ENCODE results near the gene LRSAM1. TPM values are rescaled to one million over a fixed set of nuclear protein-coding genes. Genes with fewer than 3 reads are reported as not detected.

LRSAM1 gene
- total RNA-seq, 1 donor from 2014 or later = 15.9 TPM

- no peak for DNase-seq
These were observed 24.6 kb upstream of the LRSAM1 start for GRCh38 chr9:127426756-127427155.

- no peak for DNase-seq
These were observed 23.0 kb upstream of the LRSAM1 start for GRCh38 chr9:127428348-127428747.

DNA sequence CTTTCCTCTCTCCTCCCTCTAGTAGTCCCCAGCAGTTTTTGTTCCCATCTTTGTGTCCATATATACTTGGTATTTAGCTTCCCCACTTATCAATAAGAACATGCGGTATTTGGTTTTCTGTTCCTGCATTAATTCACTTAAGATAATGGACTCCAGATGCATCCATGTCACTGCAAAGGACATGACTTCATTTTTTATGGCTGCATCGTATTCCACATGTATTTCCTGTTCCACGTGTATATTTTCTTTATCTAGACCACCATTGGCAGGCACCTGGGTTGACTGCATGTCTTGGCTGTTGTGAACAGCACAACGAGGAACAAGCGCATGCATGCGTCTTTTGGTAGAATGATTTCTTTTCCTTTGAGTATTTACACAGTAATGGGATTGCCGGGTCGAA, 20.9 kb upstream of the LRSAM1 start:
- no peak for DNase-seq

GRCh38 chr9:127437497-127438264, 13.6 kb upstream of the LRSAM1 start:
- no peak for DNase-seq

DNA sequence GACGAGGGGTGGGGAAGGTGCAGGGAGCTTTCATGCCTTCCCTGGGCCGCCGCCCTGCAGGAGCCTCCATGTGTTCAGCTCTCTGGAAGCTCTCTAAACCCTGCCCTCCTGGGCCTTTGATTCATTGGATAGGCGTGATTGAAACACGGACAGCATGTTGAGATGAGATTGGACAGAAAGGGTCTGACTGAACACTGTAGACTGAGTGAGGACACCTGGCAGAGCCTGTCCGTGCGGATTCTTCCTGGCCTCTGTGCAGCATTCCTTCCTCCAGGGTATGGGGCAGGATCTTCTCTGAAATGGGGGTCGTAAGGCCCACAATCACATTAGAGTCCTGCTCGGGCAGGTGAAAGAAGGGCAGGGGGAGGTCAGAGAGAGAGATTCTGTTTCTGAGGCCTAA, 12.9 kb upstream of the LRSAM1 start:
- DNase-seq = no peak

DNA sequence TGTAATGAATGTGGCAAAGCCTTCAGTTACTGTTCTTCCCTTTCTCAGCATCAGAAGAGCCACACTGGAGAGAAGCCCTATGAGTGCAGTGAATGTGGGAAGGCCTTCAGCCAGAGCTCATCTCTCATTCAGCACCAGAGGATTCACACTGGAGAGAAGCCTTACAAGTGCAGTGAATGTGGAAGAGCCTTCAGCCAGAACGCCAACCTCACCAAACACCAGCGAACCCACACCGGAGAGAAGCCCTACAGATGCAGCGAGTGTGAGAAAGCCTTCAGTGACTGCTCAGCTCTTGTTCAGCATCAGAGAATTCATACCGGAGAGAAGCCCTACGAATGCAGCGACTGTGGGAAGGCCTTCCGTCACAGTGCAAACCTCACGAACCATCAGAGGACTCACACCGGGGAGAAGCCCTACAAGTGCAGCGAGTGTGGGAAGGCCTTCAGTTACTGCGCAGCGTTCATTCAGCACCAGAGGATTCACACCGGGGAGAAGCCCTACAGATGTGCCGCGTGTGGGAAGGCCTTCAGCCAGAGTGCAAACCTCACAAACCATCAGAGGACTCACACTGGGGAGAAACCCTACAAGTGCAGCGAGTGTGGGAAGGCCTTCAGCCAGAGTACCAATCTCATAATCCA, 6.9 kb upstream of the LRSAM1 start:
- DNase-seq = no peak

GRCh38 chr9:127444921-127445850, 6.1 kb upstream of the LRSAM1 start:
- DNase-seq = no peak

DNA sequence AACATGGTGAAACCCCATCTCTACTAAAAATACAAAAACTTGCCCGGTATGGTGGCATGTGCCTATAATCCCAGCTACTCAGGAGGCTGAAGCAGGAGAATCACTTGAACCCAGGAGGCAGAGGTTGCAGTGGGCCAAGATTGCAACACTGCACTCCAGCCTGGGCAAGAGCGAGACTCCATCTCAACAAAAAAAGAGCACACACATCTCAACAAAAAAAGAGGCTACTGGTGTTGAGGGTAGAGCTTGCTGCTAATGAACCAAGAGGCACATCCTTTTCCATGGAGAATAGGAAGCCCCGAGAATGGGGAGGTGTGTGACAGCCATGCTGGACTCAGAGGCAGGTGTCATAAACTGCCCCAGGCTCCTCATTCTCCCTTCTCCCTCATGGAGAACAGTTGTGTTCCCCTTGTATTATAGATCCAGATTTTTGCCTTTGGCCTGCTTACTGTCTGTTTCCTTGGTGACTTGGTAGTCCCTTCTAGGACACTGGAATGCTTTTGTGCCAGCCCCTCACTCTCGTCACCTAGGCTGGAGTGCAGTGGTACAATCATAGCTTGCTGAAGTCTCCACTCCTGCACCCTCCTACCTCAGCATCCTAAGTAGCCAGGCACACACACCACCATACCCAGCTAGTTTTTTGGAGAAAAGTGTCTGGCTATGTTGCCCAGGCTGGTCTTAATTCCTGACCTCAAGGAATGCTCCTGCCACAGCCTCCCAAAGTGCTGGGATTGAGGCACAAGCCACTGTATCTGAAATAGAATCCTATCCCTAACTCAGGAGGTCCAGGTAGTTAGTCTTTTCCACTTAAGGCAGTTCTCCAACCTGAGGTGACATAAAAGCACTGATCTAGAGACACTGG, 5.2 kb upstream of the LRSAM1 start:
- DNase-seq = no peak

GRCh38 chr9:127446713-127447415, 4.4 kb upstream of the LRSAM1 start:
- DNase-seq = no peak

DNA sequence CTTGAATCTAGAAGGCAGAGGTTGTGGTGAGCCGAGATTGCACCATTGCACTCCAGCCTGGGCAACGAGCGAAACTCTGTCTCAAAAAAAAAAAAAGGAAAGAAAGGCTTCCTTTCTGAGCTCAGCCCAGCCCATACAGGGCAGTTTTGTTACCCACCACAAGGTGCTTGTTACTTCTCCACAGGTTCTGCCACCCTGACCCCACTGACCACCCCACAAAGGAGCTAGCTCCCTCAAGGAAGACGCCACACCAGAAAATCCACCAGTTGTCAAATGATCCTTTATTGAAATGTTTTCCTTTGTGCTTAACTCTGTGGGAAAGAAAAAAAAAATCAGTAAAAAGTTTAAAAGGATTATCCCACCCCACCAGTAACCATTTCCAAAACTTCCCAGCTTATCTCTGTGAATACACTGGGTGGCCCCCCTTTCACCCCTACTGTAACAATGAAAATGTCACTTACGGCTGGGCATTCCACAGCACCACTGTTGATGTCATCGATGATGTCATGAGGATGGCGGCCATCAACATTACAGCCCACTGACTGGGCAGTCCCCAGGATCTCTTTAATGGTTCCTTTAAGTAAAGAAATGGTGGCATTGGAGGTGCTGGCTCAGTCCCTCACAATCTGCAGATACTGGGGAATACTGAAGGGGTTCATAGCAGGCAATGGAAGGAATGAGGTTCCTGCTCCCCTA, 3.7 kb upstream of the LRSAM1 start:
- no peak for DNase-seq

DNA sequence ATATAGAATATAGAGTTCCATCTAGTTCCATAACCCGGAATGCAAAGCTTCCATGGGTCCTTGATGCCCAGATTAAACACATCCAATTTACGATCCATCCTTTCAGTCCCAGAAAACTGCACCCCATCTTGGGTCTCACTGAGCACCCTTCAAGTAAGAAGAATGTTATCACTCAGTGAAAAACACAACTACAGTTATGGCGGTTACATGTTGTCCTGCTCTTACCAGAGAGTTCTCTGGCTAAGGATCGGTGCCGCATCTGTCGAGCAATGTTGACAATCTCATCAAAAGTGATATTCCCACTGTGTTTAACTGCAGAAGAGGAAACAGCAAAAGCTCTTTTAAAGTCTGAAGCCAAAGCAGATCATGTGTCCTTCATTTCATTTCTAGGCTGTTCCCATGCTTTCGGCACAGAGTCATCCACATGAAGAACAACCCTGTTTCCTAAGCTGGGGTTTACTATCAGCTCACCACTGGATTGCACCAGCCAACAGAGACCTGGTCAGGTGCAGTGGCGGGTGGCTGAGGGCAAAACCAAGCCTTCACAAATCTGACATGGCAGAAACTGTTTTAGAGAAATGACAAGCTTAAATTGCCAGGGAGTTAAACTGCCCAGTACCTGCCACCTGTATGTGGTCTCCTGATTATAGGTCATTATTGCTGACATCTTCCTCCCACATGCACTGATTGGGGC, 3.1 kb upstream of the LRSAM1 start:
- no peak for DNase-seq

GRCh38 chr9:127449332-127449966, 1.9 kb upstream of the LRSAM1 start:
- DNase-seq = no peak

- peak; percentile 64 for DNase-seq
These were observed 1.0 kb upstream of the LRSAM1 start for GRCh38 chr9:127450243-127450760.

DNA sequence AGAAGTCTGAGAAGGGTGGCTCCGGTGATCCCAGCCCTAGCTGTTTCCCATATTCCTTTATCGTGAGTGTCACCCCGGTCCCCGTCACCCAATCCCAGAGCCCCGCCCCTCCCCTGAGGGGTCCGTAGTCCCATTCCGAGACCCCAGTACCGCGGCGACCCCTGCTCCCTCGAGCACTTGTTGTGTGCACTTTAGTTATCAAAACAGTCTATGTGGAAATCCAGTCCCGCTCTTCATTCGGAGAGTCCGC, 223 bp downstream of the LRSAM1 start:
- no peak for DNase-seq

DNA sequence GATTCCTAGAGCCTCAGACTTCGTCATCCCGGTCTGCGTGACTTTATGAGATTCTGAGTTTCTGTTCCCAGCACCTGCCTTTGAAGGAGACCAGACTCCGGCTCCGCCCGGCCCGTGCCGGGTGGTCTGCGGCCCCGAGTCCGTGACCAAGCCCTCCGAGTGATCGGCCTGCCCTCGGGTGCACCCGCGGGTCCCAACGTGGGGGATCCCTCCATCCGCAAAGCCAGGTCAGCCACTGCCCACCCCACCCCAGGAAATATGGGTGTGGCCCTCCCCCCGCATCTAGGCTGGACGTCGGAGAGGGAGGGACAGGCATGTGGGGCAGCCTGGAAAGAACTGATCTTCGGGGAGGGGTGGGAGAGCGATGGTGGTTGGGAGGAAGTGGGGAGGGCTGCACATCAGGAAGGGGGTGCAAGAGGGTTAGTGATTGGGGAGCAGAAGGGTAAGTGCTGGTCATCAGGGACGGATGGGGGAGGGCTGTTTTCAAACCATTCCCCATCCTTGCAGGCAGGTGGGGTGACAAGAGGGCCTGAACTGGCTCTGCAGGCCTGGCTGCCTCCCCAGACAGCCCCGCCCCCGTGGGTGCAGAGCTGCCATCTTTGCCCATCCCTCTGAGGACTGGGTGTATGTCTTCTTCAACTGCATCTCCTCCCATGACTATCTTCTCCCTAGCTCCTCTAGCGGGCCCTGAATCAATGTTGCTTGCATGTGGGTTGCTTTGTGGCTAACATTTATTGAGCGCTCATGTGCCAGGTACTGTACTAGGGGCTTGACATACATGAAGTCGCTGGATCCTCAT, 747 bp downstream of the LRSAM1 start:
- peak; percentile 67 for DNase-seq

GRCh38 chr9:127452691-127453090, 1.4 kb downstream of the LRSAM1 start:
- DNase-seq = peak; percentile 46

GRCh38 chr9:127455324-127455992, 4.1 kb downstream of the LRSAM1 start:
- peak; percentile 13 for DNase-seq
